CD14-positive monocyte (primary cell): ENCODE results near the gene C1QTNF6. TPM values are rescaled to one million over a fixed set of nuclear protein-coding genes. Genes with fewer than 3 reads are reported as not detected.
"Not testable (repeated sequence)": the region's sequence is repeated elsewhere in the genome, so short reads cannot be mapped to it uniquely, and the experiment has no call there.

Experiments used
- DNase-seq, 3 donors: peaks; one replicate each; pipeline ENCODE4 v3.0.0-alpha.2; 2011 to 2022
- H2AFZ ChIP-seq: 2 replicates; pipeline ENCODE4 v1.6.0; 2012; ENCODE audit warnings: mild to moderate bottlenecking, low read depth, low read length, inconsistent platforms; ENCODE audit not compliant: insufficient read depth, poor library complexity, severe bottlenecking
- H3K27ac ChIP-seq, 2 donors: 1 replicate in 1 of 2; 2 replicates in 1 of 2; pipeline ENCODE4 v1.5.1; 2012 to 2013; ENCODE audit warnings: low read length in 2 of 2, control low read depth in 1 of 2, inconsistent platforms in 1 of 2, low read depth in 1 of 2, mild to moderate bottlenecking in 1 of 2
- H3K27me3 ChIP-seq, 2 donors: one replicate each; pipeline versions ENCODE4 v1.6.0 to v1.6.1; 2011 to 2013; ENCODE audit warnings: low read length in 2 of 2; ENCODE audit not compliant: control insufficient read depth in 2 of 2, insufficient read depth in 2 of 2
- H3K36me3 ChIP-seq, 2 donors: replicated peaks in 1 of 2; 1 replicate in 1 of 2; 2 replicates in 1 of 2; pipeline versions ENCODE4 v1.5.1 to v1.6.1; 2012 to 2013; ENCODE audit warnings: low read length in 2 of 2, control low read depth in 1 of 2, inconsistent platforms in 1 of 2, mild to moderate bottlenecking in 1 of 2; ENCODE audit not compliant: insufficient read depth in 2 of 2, control insufficient read depth in 1 of 2
- H3K4me1 ChIP-seq, 2 donors: 1 replicate in 1 of 2; 2 replicates in 1 of 2; pipeline versions ENCODE4 v1.5.1 to v1.6.1; 2012 to 2013; ENCODE audit warnings: low read length in 2 of 2, control low read depth in 1 of 2, inconsistent platforms in 1 of 2, mild to moderate bottlenecking in 1 of 2, moderate library complexity in 1 of 2; ENCODE audit not compliant: insufficient read depth in 2 of 2, control insufficient read depth in 1 of 2
- H3K4me2 ChIP-seq: replicated peaks from 2 replicates; pipeline ENCODE3; 2012; ENCODE audit warnings: low read length, moderate library complexity, mild to moderate bottlenecking; ENCODE audit not compliant: poor library complexity, severe bottlenecking; ENCODE audit errors: extremely low read depth
- H3K4me3 ChIP-seq, 3 experiments: fragments of 200-600 bp in 1 of 3; sonication (generic) in 1 of 3; replicated peaks in 1 of 3; 1 replicate in 2 of 3; 2 replicates in 1 of 3; pipeline ENCODE4 v1.5.1; 2011 to 2013; ENCODE audit warnings: low read length in 3 of 3, mild to moderate bottlenecking in 3 of 3, control low read depth in 2 of 3, low read depth in 2 of 3, inconsistent platforms in 1 of 3, moderate library complexity in 1 of 3
- H3K79me2 ChIP-seq: 2 replicates; pipeline ENCODE4 v1.6.0; 2012; ENCODE audit warnings: mild to moderate bottlenecking, control low read depth, inconsistent platforms, low read length, moderate library complexity; ENCODE audit not compliant: insufficient read depth
- H3K9ac ChIP-seq: 2 replicates; pipeline ENCODE4 v1.6.0; 2017; ENCODE audit warnings: low read length, mild to moderate bottlenecking; ENCODE audit not compliant: insufficient read depth, poor library complexity, severe bottlenecking
- H3K9me3 ChIP-seq, 2 donors: replicated peaks in 1 of 2; 1 replicate in 1 of 2; 2 replicates in 1 of 2; pipeline versions ENCODE4 v1.5.1 to v1.6.1; 2012 to 2013; ENCODE audit warnings: low read length in 2 of 2, control low read depth in 1 of 2; ENCODE audit not compliant: control insufficient read depth in 1 of 2, insufficient read depth in 1 of 2
- H4K20me1 ChIP-seq: 2 replicates; pipeline ENCODE4 v1.6.0; 2012; ENCODE audit warnings: mild to moderate bottlenecking, low read length, control low read depth, moderate library complexity; ENCODE audit not compliant: insufficient read depth
- H3K27ac Mint-ChIP-seq, 7 donors: one replicate each; pipeline ENCODE4 v1.8.0; 2020; ENCODE audit warnings: mild to moderate bottlenecking in 7 of 7, mixed read lengths in 7 of 7, moderate library complexity in 6 of 7, inconsistent platforms in 2 of 7
- H3K27me3 Mint-ChIP-seq, 3 donors: one replicate each; pipeline ENCODE4 v1.8.0; 2021 to 2022; ENCODE audit warnings: low read depth in 3 of 3, mild to moderate bottlenecking in 3 of 3, mixed read lengths in 3 of 3, moderate library complexity in 3 of 3, inconsistent platforms in 1 of 3
- H3K36me3 Mint-ChIP-seq, 2 donors: one replicate each; pipeline ENCODE4 v1.8.0; 2020; ENCODE audit warnings: mixed read lengths in 2 of 2, inconsistent platforms in 1 of 2, mild to moderate bottlenecking in 1 of 2
- H3K4me1 Mint-ChIP-seq: one replicate; pipeline ENCODE4 v1.8.0; 2020; ENCODE audit warnings: mild to moderate bottlenecking, mixed read lengths
- H3K4me3 Mint-ChIP-seq, 2 donors: one replicate each; pipeline ENCODE4 v1.8.0; 2020; ENCODE audit warnings: mild to moderate bottlenecking in 2 of 2, mixed read lengths in 2 of 2, moderate library complexity in 1 of 2
- H3K9me3 Mint-ChIP-seq, 7 donors: one replicate each; pipeline ENCODE4 v1.8.0; 2020 to 2022; ENCODE audit warnings: mixed read lengths in 7 of 7, mild to moderate bottlenecking in 6 of 7, moderate library complexity in 6 of 7, inconsistent platforms in 2 of 7
- CTCF ChIP-seq: fragments of 200-600 bp; IDR thresholded peaks from one replicate; pipeline ENCODE4 v1.8.0; 2022; ENCODE audit warnings: antibody characterized with exemption, mild to moderate bottlenecking
- WGBS: methylation state at CpG from one replicate; pipeline ENCODE4 v1.1.5; 2013; ENCODE audit warnings: missing lambda C conversion rate; ENCODE audit not compliant: insufficient coverage; 5-methylcytosine and 5-hydroxymethylcytosine counted together
- intact Hi-C, 2 donors: fragments of 100-400 bp; cut with micrococcal nuclease; formaldehyde crosslinking; loops; one replicate each; pipeline versions ENCODE4 v1.15.0 to v1.15.1; 2023
- polyA plus RNA-seq, 3 donors: library from polyadenylated mRNA; depleted of rRNA in 1 of 3; unstranded in 2 of 3; stranded (reverse) in 1 of 3; fragments of 300-500 nt in 2 of 3; fragments of >200 nt in 1 of 3; fragmentation: Illumina TruSeq in 2 of 3; gene quantifications; 1 replicate in 2 of 3; 2 replicates in 1 of 3; pipeline ENCODE4 v1.2.3, GENCODE V29; 2012 to 2021

The C1QTNF6 gene
- polyA plus RNA-seq, 3 donors = 0.14 to 2.3 (median 0.24) TPM

- Mint-ChIP-seq H3K27me3 (peaks cover 0 to 1% (median 0%) of the 10 kb centered on the region in 3 donors), H3K36me3 (peaks cover 82 to 97% of the 10 kb centered on the region in 2 donors), H3K9me3 (no peaks in the 10 kb centered on the region), H3K4me3 (peak overlapping the region in 1 of 2 donors; percentile 20), H3K27ac (peak overlapping the region; percentile 59 to 99 (median 83)), H3K4me1 (peaks cover 95% of the 10 kb centered on the region)
- Histone ChIP-seq H3K79me2 (peaks cover 93% of the 10 kb centered on the region), H3K4me3 (no peak overlapping the region), H3K36me3 (peaks cover 80 to 94% of the 10 kb centered on the region in 2 donors), H3K9ac (no peak overlapping the region), H3K27ac (peak overlapping the region; percentile 24 to 77), H3K4me1 (peaks cover 84 to 99% of the 10 kb centered on the region in 2 donors), H3K27me3 (no peaks in the 10 kb centered on the region), H3K9me3 (no peaks in the 10 kb centered on the region), H2AFZ (no peak overlapping the region), H4K20me1 (peaks cover 99% of the 10 kb centered on the region), H3K4me2 (no peak overlapping the region)
- no peak for TF ChIP-seq CTCF
- no peak for DNase-seq
- intact Hi-C loops = no loop called here
- 76% methylated on average over 14 of the region's 16 CpGs for WGBS
These were observed 47.0 kb upstream of the C1QTNF6 start for GRCh38 chr22:37234736-37235711.

GRCh38 chr22:37233751-37234631, 45.9 kb upstream of the C1QTNF6 start:
- WGBS = 62% methylated on average over 25 of the region's 27 CpGs
- Histone ChIP-seq H3K27ac (peak overlapping the region; percentile 24 to 77), H3K79me2 (peaks cover 92% of the 10 kb centered on the region), H2AFZ (no peak overlapping the region), H3K9me3 (no peaks in the 10 kb centered on the region), H3K9ac (no peak overlapping the region), H3K4me2 (no peak overlapping the region), H4K20me1 (peaks cover 88% of the 10 kb centered on the region), H3K27me3 (no peaks in the 10 kb centered on the region), H3K36me3 (peaks cover 72 to 83% of the 10 kb centered on the region in 2 donors), H3K4me3 (no peak overlapping the region), H3K4me1 (peaks cover 84 to 99% of the 10 kb centered on the region in 2 donors)
- peak overlapping the region; percentile 75 to 93 (median 86) for H3K27ac Mint-ChIP-seq
- H3K27me3 Mint-ChIP-seq = peaks cover 0 to 3% (median 0%) of the 10 kb centered on the region in 3 donors
- DNase-seq = no peak
- H3K36me3 Mint-ChIP-seq = peaks cover 75 to 95% of the 10 kb centered on the region in 2 donors
- H3K4me1 Mint-ChIP-seq = peaks cover 95% of the 10 kb centered on the region
- intact Hi-C loops = no loop called here
- H3K4me3 Mint-ChIP-seq = no peak overlapping the region
- no peak for TF ChIP-seq CTCF
- H3K9me3 Mint-ChIP-seq = no peaks in the 10 kb centered on the region

- H3K27me3 ChIP-seq, H3K9me3 Mint-ChIP-seq, H3K4me2 ChIP-seq, H2AFZ ChIP-seq, H3K4me3 Mint-ChIP-seq, intact Hi-C loops, H3K4me3 ChIP-seq, H3K9me3 ChIP-seq, H3K27me3 Mint-ChIP-seq, DNase-seq, H3K9ac ChIP-seq: not testable (repeated sequence)
- peak overlapping the region; percentile 7 to 77 for H3K27ac ChIP-seq
- peak overlapping the region; percentile 23 to 93 (median 72) for H3K27ac Mint-ChIP-seq
- H3K4me1 ChIP-seq = peaks cover 86 to 99% of the 10 kb centered on the region in 2 donors
- H4K20me1 ChIP-seq = peaks cover 82% of the 10 kb centered on the region
- H3K4me1 Mint-ChIP-seq = peaks cover 95% of the 10 kb centered on the region
- H3K79me2 ChIP-seq = peaks cover 92% of the 10 kb centered on the region
- peaks cover 65 to 77% of the 10 kb centered on the region in 2 donors for H3K36me3 ChIP-seq
- H3K36me3 Mint-ChIP-seq = peaks cover 74 to 95% of the 10 kb centered on the region in 2 donors
- WGBS = 90% methylated on average over 12 of the region's 12 CpGs
These were observed 45.3 kb upstream of the C1QTNF6 start for GRCh38 chr22:37233371-37233750.
